GM23338 (cell line): ENCODE data around the gene SSU72. TPM values are rescaled to one million over a fixed set of nuclear protein-coding genes. Genes with fewer than 3 reads are reported as not detected.
A peak's percentile ranks its signal among the peaks of the same experiment; 100 is the strongest.

Source experiments
- ATAC-seq: fragments of 200-7000 bp; cut with Tn5 transposase; 3 replicates; pipeline ENCODE4 v1.9.1; 2020
- DNase-seq: peaks from one replicate; pipeline ENCODE4 v3.0.0-alpha.2; 2015; ENCODE audit warnings: low spot score
- H2AFZ ChIP-seq: fragments of 200-600 bp; sonication (generic); 2 replicates; pipeline ENCODE4 v1.8.0; 2016; ENCODE audit warnings: antibody characterized with exemption, mild to moderate bottlenecking, moderate library complexity
- H3F3A ChIP-seq: fragments of 200-600 bp; sonication (generic); replicated peaks from 2 replicates; pipeline ENCODE4 v1.8.0; 2017; ENCODE audit warnings: antibody characterized with exemption, mixed run types, low read depth
- H3K27ac ChIP-seq: fragments of 200-600 bp; sonication (generic); 2 replicates; pipeline ENCODE4 v1.6.1; 2016; ENCODE audit warnings: low read depth
- H3K27me3 ChIP-seq: fragments of 200-600 bp; sonication (generic); 2 replicates; pipeline ENCODE4 v1.8.0; 2016; ENCODE audit warnings: mild to moderate bottlenecking, mixed run types, moderate library complexity; ENCODE audit not compliant: insufficient read depth
- H3K36me3 ChIP-seq: fragments of 200-600 bp; sonication (generic); 2 replicates; pipeline ENCODE4 v1.8.0; 2016; ENCODE audit warnings: mild to moderate bottlenecking; ENCODE audit not compliant: insufficient read depth
- H3K4me1 ChIP-seq: fragments of 200-600 bp; sonication (generic); 2 replicates; pipeline ENCODE4 v1.8.0; 2016; ENCODE audit warnings: mild to moderate bottlenecking, moderate library complexity; ENCODE audit not compliant: insufficient read depth
- H3K4me2 ChIP-seq: fragments of 200-600 bp; sonication (generic); 2 replicates; pipeline ENCODE4 v1.7.1; 2017; ENCODE audit warnings: mixed run types
- H3K4me3 ChIP-seq: fragments of 200-600 bp; sonication (generic); 2 replicates; pipeline ENCODE4 v1.6.1; 2016; ENCODE audit warnings: mixed run types
- H3K79me2 ChIP-seq: fragments of 200-600 bp; sonication (generic); replicated peaks from 2 replicates; pipeline ENCODE4 v1.8.0; 2017; ENCODE audit warnings: mild to moderate bottlenecking; ENCODE audit not compliant: insufficient read depth
- H3K9me2 ChIP-seq: fragments of 200-600 bp; sonication (generic); 2 replicates; pipeline ENCODE4 v1.8.0; 2017; ENCODE audit not compliant: insufficient read depth
- H4K20me1 ChIP-seq: fragments of 200-600 bp; sonication (generic); replicated peaks from 2 replicates; pipeline ENCODE4 v1.8.0; 2017; ENCODE audit warnings: mild to moderate bottlenecking; ENCODE audit not compliant: insufficient read depth
- H3K27ac Mint-ChIP-seq: 2 replicates; pipeline ENCODE4 v1.8.0; 2020; ENCODE audit warnings: inconsistent platforms, mild to moderate bottlenecking, moderate library complexity, mixed read lengths
- H3K27me3 Mint-ChIP-seq: 3 replicates; pipeline ENCODE4 v1.8.0; 2022; ENCODE audit warnings: low read depth, mild to moderate bottlenecking, moderate library complexity, mixed read lengths, inconsistent platforms; ENCODE audit not compliant: insufficient read depth, poor library complexity
- H3K36me3 Mint-ChIP-seq: 3 replicates; pipeline ENCODE4 v1.8.0; 2021; ENCODE audit warnings: low read depth, mild to moderate bottlenecking, inconsistent platforms, moderate library complexity, mixed read lengths
- H3K4me1 Mint-ChIP-seq: 3 replicates; pipeline ENCODE4 v1.8.0; 2020; ENCODE audit warnings: mild to moderate bottlenecking, inconsistent platforms, mixed read lengths
- H3K4me3 Mint-ChIP-seq: 3 replicates; pipeline ENCODE4 v1.8.0; 2021; ENCODE audit warnings: moderate library complexity, mild to moderate bottlenecking, inconsistent platforms, mixed read lengths
- H3K9me3 Mint-ChIP-seq: 3 replicates; pipeline ENCODE4 v1.8.0; 2020; ENCODE audit warnings: moderate library complexity, mild to moderate bottlenecking, inconsistent platforms, mixed read lengths
- CREB1 ChIP-seq: fragments of 250-450 bp; sonication (Bioruptor Pico); IDR thresholded peaks from 2 replicates; pipeline ENCODE4 v1.5.0; 2020; ENCODE audit warnings: low read depth, mild to moderate bottlenecking, moderate library complexity
- CTCF ChIP-seq, 2 experiments: fragments of 200-600 bp in 1 of 2; sonication (generic) in 1 of 2; conservative IDR thresholded peaks; 2 replicates each; pipeline versions ENCODE4 v1.5.1 to v1.6.1; 2016 to 2017; ENCODE audit warnings: antibody characterized with exemption in 2 of 2, low read depth in 2 of 2, mild to moderate bottlenecking in 2 of 2, moderate library complexity in 1 of 2
- EZH2 ChIP-seq: fragments of 200-600 bp; sonication (generic); IDR thresholded peaks from one replicate; pipeline ENCODE4 v1.8.0; 2017; ENCODE audit warnings: antibody characterized with exemption, mild to moderate bottlenecking, low read depth; ENCODE audit not compliant: unreplicated experiment
- EZH2phosphoT487 ChIP-seq: fragments of 200-600 bp; sonication (generic); IDR thresholded peaks from one replicate; pipeline ENCODE4 v1.8.1; 2018; ENCODE audit warnings: antibody characterized with exemption; ENCODE audit not compliant: unreplicated experiment
- JUNB ChIP-seq: IDR thresholded peaks from one replicate; pipeline ENCODE4 v1.6.1; 2016; ENCODE audit warnings: antibody characterized with exemption; ENCODE audit not compliant: unreplicated experiment
- NANOG ChIP-seq: IDR thresholded peaks from 2 replicates; pipeline ENCODE4 v1.6.1; 2016; ENCODE audit warnings: antibody characterized with exemption, borderline replicate concordance
- POLR2AphosphoS5 ChIP-seq: IDR thresholded peaks from 2 replicates; pipeline ENCODE4 v1.6.1; 2016; ENCODE audit warnings: antibody characterized with exemption, low read depth
- REST ChIP-seq: IDR thresholded peaks from one replicate; pipeline ENCODE4 v1.6.1; 2018; ENCODE audit warnings: antibody characterized with exemption; ENCODE audit not compliant: unreplicated experiment
- STAT1 ChIP-seq: IDR thresholded peaks from one replicate; pipeline ENCODE4 v1.6.1; 2016; ENCODE audit warnings: antibody characterized with exemption; ENCODE audit not compliant: unreplicated experiment
- ZNF114 ChIP-seq: fragments of 250-450 bp; sonication (Bioruptor Pico); IDR thresholded peaks from 2 replicates; pipeline ENCODE4 v1.5.0; 2020; ENCODE audit warnings: mild to moderate bottlenecking, moderate library complexity
- ZNF331 ChIP-seq: fragments of 250-450 bp; sonication (Bioruptor Pico); IDR thresholded peaks from 2 replicates; pipeline ENCODE4 v1.5.0; 2020; ENCODE audit warnings: low read depth, mild to moderate bottlenecking, moderate library complexity
- ZNF462 ChIP-seq: fragments of 250-450 bp; sonication (Bioruptor Pico); IDR thresholded peaks from 2 replicates; pipeline ENCODE4 v1.5.0; 2020; ENCODE audit warnings: mild to moderate bottlenecking, moderate library complexity
- polyA plus RNA-seq: library from polyadenylated mRNA; unstranded; fragments of >200 nt; fragmentation: Nextera tagmentation; extraction: Ambion mirVana; gene quantifications from 2 replicates; pipeline ENCODE4 v1.2.1, GENCODE V29; 2016
- total RNA-seq: library from RNA; depleted of rRNA; stranded (reverse); fragments of >200 nt; shearing (Covaris generic); gene quantifications from 2 replicates; pipeline ENCODE4 v1.2.3, GENCODE V29; 2014

Gene SSU72
- total and polyA plus RNA-seq, 2 experiments from 2014 or later = 148 to 248 TPM

- TF ChIP-seq POLR2AphosphoS5 (no peak), STAT1 (no peak), NANOG (no peak), EZH2 (no peak), ZNF331 (CRISPR knock-in tag) (no peak), ZNF462 (CRISPR knock-in tag) (no peak), CTCF (conservative IDR thresholded peaks at IDR 0.05; ENCODE audit: low read depth in 2 of 2) (no peak), ZNF114 (CRISPR knock-in tag) (no peak), CREB1 (CRISPR knock-in tag) (no peak), EZH2phosphoT487 (no peak), JUNB (no peak), REST (no peak)
- peak overlapping the region; percentile 90 for H3K4me2 ChIP-seq
- Mint-ChIP-seq H3K4me1 (peaks cover 19% of the 10 kb centered on the region), H3K9me3 (no peaks in the 10 kb centered on the region), H3K27me3 (peaks cover 12% of the 10 kb centered on the region), H3K27ac (no peak overlapping the region), H3K36me3 (peaks cover 2% of the 10 kb centered on the region; the same call in 2 of the 3 replicates), H3K4me3 (peak overlapping the region; percentile 95)
- no peak overlapping the region for H2AFZ ChIP-seq
- no peaks in the 10 kb centered on the region for H3K9me2 ChIP-seq
- H3K27ac ChIP-seq = no peak overlapping the region
- DNase-seq (no peak), ATAC-seq (no peak)
- H3K27me3 ChIP-seq = no peaks in the 10 kb centered on the region
- peaks cover 11% of the 10 kb centered on the region for H4K20me1 ChIP-seq
- peak overlapping the region; percentile 96; the same call in 1 of the 2 replicates for H3K4me3 ChIP-seq
- peaks cover 11% of the 10 kb centered on the region; the same call in 1 of the 2 replicates for H3F3A ChIP-seq
- H3K36me3 ChIP-seq = no peaks in the 10 kb centered on the region
- H3K4me1 ChIP-seq = peaks cover 6% of the 10 kb centered on the region; the same call in 1 of the 2 replicates
- H3K79me2 ChIP-seq = peaks cover 16% of the 10 kb centered on the region; the same call in 1 of the 2 replicates
These were observed 38.9 kb upstream of the SSU72 start for GRCh38 chr1:1613509-1614082.
